Skeletal muscle cell (primary cell): ENCODE data around the gene CTRL.
"Not testable (repeated sequence)": the region's sequence is repeated elsewhere in the genome, so short reads cannot be mapped to it uniquely, and the experiment has no call there.

Experiments used
- DNase-seq: peaks from one replicate; pipeline ENCODE4 v3.0.0-alpha.2; 2010; ENCODE audit warnings: low read depth
- H3K4me3 ChIP-seq: 2 replicates; pipeline ENCODE4 v1.5.1; 2011; ENCODE audit warnings: low read depth, mild to moderate bottlenecking, control low read depth, low read length, moderate library complexity

Gene CTRL

DNA sequence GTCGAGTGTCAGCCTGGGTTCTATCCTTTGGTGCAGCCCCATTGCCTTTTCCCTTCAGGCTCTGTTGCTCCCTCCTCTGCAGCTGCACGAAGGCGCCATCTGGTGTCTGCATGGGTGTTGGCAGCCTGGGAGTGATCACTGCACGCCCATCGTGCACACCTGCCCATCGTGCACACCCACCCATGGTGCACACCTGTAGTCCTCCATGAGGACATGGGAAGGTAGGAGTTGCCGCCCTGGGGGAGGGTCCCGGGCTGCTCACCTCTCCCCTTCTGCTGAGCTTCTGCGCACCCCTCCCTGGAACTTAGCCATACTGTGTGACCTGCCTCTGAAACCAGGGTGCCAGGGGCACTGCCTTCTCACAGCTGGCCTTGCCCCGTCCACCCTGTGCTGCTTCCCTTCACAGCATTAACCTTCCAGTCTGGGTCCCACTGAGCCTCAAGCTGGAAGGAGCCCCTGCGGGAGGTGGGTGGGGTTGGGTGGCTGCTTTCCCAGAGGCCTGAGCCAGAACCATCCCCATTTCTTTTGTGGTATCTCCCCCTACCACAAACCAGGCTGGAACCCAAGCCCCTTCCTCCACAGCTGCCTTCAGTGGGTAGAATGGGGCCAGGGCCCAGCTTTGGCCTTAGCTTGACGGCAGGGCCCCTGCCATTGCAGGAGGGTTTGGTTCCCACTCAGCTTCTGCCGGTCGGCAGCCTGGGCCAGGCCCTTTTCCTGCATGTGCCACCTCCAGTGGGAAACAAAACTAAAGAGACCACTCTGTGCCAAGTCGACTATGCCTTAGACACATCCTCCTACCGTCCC lies 2.9 kb downstream of the CTRL start:
- DNase-seq = no peak
- no peak overlapping the region for H3K4me3 ChIP-seq

- H3K4me3 ChIP-seq = no peak overlapping the region
- DNase-seq = no peak
Observed at GRCh38 chr16:67928147-67928546, 3.5 kb downstream of the CTRL start.

GRCh38 chr16:67927131-67927941 lies 4.3 kb downstream of the CTRL start:
- no peak overlapping the region for H3K4me3 ChIP-seq
- DNase-seq = no peak

GRCh38 chr16:67926181-67926750 lies 5.4 kb downstream of the CTRL start:
- DNase-seq = no peak
- H3K4me3 ChIP-seq = no peak overlapping the region

GRCh38 chr16:67924140-67924906 lies 7.3 kb downstream of the CTRL start:
- DNase-seq = no peak

DNA sequence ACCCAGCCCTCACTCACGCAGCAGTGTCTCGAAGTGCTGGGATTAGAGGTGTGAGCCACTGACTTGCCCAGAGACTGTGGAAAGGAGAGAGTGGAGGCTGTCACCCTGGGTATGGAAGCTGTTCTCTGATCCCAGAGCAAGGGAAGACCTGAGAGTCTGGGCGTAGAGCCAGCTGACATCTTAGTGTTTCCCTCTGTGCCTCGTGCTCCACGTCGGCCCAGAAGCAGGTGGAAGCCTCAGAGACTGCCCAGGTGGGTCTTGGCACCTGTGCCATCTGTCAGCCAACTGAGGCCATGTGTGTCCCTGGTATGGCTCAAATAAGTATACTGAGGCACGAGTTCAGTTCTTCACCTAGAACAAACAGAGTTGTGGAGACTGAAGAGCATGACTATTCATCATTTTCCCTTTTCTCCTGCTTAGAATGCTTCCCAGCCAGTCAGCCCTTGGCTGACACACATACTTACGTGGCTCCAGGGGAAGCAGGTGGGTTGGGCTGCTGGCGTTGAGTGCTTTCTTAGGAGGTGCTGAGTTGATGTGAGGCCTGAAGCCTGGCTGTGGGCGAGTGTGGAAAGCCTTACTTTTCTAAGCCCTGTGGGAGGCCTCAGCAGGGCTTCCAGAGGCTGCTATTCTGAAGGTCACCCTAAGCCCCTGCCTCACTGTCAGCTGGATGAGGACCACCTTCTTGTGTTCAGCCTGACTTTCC lies 8.1 kb downstream of the CTRL start:
- no peak overlapping the region for H3K4me3 ChIP-seq
- no peak for DNase-seq

More at GRCh38 chr16:67924140-67924906, 7.3 kb downstream of the CTRL start:
- H3K4me3 ChIP-seq = no peak overlapping the region

- no peak for DNase-seq
- no peak overlapping the region for H3K4me3 ChIP-seq
Observed at GRCh38 chr16:67922740-67923139, 8.9 kb downstream of the CTRL start.

GRCh38 chr16:67922221-67922620 lies 9.4 kb downstream of the CTRL start:
- H3K4me3 ChIP-seq = no peak overlapping the region

GRCh38 chr16:67919622-67920221 lies 11.9 kb downstream of the CTRL start:
- no peak overlapping the region for H3K4me3 ChIP-seq
- DNase-seq = no peak

More at GRCh38 chr16:67922221-67922620, 9.4 kb downstream of the CTRL start:
- no peak for DNase-seq

DNA sequence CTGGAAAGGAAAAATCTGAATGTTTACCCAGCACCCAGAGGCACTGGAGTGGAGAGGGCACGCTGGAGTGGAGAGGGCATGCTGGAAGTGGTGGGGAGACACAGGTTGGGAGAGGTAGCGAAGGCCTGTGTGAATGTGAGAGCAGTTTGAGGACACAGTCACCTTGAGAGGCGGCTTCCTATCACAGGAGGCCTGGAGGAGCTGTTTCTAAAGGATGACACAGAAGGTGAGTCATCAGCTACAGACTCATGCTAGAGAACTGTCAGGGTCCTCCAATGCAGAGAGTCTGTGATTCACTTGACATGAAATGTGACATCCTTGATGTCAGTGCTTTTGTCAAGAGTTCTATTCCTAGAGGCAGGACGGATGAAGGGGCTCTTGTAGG lies 13.8 kb downstream of the CTRL start:
- no peak overlapping the region for H3K4me3 ChIP-seq
- DNase-seq = peak; percentile 56

DNA sequence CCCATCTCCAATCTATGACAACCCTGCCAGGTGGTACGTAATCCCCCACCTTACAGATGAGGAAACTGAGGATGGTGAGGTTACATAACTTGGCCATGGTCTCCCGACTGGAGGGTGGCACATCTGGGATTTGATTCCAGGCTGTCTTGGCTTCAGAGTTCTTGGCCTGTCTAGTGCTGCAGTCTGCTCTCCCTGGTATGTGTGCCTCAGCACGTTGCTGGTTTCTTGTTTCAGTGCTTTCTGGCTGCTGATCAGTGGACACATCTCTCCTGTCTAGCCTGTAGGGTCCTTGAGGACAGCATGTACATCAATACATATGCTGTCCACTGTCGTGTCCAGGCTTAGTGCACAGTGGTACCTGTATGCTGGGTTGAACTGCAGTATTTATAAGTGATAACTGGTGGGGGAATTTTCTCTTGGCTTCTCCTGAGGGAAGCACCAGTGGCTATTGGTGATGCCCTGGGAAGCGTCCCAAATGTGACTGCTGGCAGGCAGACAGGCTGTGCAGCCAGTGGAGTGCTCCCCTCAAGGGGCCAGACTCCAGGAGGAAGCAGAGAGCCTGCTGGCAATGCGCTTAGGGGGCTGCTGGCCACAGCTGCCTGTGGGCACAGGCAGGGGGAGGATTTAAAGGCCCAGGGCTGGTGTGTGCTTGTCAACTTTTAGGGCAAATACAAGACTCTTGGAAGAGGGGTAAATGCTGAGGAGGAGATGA lies 14.4 kb downstream of the CTRL start:
- H3K4me3 ChIP-seq = no peak overlapping the region
- no peak for DNase-seq

GRCh38 chr16:67915831-67916723 lies 15.6 kb downstream of the CTRL start:
- H3K4me3 ChIP-seq = no peak overlapping the region

DNA sequence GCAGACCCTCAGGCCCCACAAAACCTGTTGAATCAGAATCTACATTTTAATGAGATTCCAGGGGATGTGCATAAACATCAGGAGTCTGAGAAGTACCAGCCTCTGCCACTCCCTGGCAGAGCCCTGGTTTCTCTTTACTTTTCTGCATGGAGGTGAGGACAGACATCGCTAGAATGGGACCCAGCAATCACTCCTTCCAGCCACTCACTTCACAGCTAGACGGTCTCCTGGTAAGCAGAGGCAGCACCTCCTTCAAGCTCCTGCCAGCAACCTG lies 16.2 kb downstream of the CTRL start:
- not testable (repeated sequence) for H3K4me3 ChIP-seq, DNase-seq

More at GRCh38 chr16:67915831-67916723, 15.6 kb downstream of the CTRL start:
- DNase-seq = no peak

GRCh38 chr16:67914758-67915495 lies 16.7 kb downstream of the CTRL start:
- no peak for DNase-seq
- H3K4me3 ChIP-seq = no peak overlapping the region

- no peak overlapping the region for H3K4me3 ChIP-seq
- peak; percentile 72 for DNase-seq
Observed at GRCh38 chr16:67910158-67910557, 21.5 kb downstream of the CTRL start.

GRCh38 chr16:67909056-67909742 lies 22.5 kb downstream of the CTRL start:
- no peak overlapping the region for H3K4me3 ChIP-seq
- DNase-seq = no peak
